H1 (cell line): ENCODE data around the gene ADAM30. TPM values are rescaled to one million over a fixed set of nuclear protein-coding genes. Genes with fewer than 3 reads are reported as not detected.

ENCODE experiments used
- CTCF ChIA-PET: fragments of 300-600 bp; sonication (Branson Sonifier 250); formaldehyde crosslinking; loops from one replicate; lab custom pipeline; 2021; ENCODE audit not compliant: partially characterized antibody; lab: Charles Lee
- POLR2A ChIA-PET: fragments of 300-600 bp; sonication (Branson Sonifier 250); formaldehyde crosslinking; loops from one replicate; lab custom pipeline; 2021; ENCODE audit warnings: inconsistent platforms; ENCODE audit not compliant: partially characterized antibody; lab: Charles Lee
- DNase-seq, 2 experiments: peaks; one replicate each; pipeline versions ENCODE4 v3.0.0 to v3.0.0-alpha.2; 2010 to 2022; ENCODE audit warnings: low spot score in 2 of 2, low read depth in 1 of 2, mixed read lengths in 1 of 2
- FAIRE-seq: peaks from 2 replicates; lab custom pipeline; 2011; peaks lifted over from hg19 to GRCh38; lab: Jason Lieb, UNC
- H2AFZ ChIP-seq: 2 replicates; pipeline ENCODE4 v1.8.1; 2012; ENCODE audit warnings: low read length, inconsistent platforms
- H2AK5ac ChIP-seq: 2 replicates; pipeline ENCODE4 v1.6.1; 2013; ENCODE audit warnings: low read depth, low read length
- H2BK120ac ChIP-seq: replicated peaks from 2 replicates; pipeline ENCODE3; 2013; ENCODE audit warnings: low read depth, low read length, inconsistent platforms
- H2BK12ac ChIP-seq: 2 replicates; pipeline ENCODE4 v1.6.1; 2013; ENCODE audit warnings: low read depth, low read length
- H2BK15ac ChIP-seq: 2 replicates; pipeline ENCODE4 v1.6.1; 2013; ENCODE audit warnings: low read length
- H2BK20ac ChIP-seq: 2 replicates; pipeline ENCODE4 v1.6.1; 2013; ENCODE audit warnings: low read length
- H2BK5ac ChIP-seq: 2 replicates; pipeline ENCODE4 v1.6.1; 2013; ENCODE audit warnings: low read depth, low read length
- H3K14ac ChIP-seq: 2 replicates; pipeline ENCODE4 v1.6.1; 2013; ENCODE audit warnings: inconsistent platforms; ENCODE audit not compliant: insufficient read length
- H3K18ac ChIP-seq: 2 replicates; pipeline ENCODE4 v1.6.1; 2013; ENCODE audit warnings: low read length; ENCODE audit errors: extremely low read depth
- H3K23ac ChIP-seq: 2 replicates; pipeline ENCODE4 v1.6.1; 2013; ENCODE audit warnings: inconsistent platforms; ENCODE audit not compliant: insufficient read length
- H3K23me2 ChIP-seq: 2 replicates; pipeline ENCODE4 v1.6.1; 2013; ENCODE audit warnings: low read depth, low read length
- H3K27ac ChIP-seq: 2 replicates; pipeline ENCODE4 v1.6.1; 2011; ENCODE audit warnings: low read depth, low read length, inconsistent platforms
- H3K27me3 ChIP-seq, 4 experiments: replicated peaks in 1 of 4; 1 replicate in 1 of 4; 2 replicates in 3 of 4; pipeline versions ENCODE4 v1.6.1 to v1.8.1; 2011 to 2013; ENCODE audit warnings: low read length in 3 of 4, mild to moderate bottlenecking in 3 of 4, inconsistent platforms in 2 of 4, mixed read lengths in 2 of 4, moderate library complexity in 1 of 4; ENCODE audit not compliant: control insufficient read depth in 3 of 4, insufficient read depth in 3 of 4; ENCODE audit errors: extremely low read depth in 1 of 4
- H3K36me3 ChIP-seq, 4 experiments: 2 replicates each; pipeline versions ENCODE4 v1.6.1 to v1.8.1; 2011 to 2013; ENCODE audit warnings: mild to moderate bottlenecking in 4 of 4, low read length in 3 of 4, moderate library complexity in 2 of 4, control low read depth in 1 of 4, inconsistent platforms in 1 of 4; ENCODE audit not compliant: insufficient read depth in 4 of 4, control insufficient read depth in 2 of 4
- H3K4ac ChIP-seq: replicated peaks from 2 replicates; pipeline ENCODE3; 2013; ENCODE audit warnings: low read length, low read depth, mixed read lengths, inconsistent platforms; ENCODE audit not compliant: insufficient read length
- H3K4me1 ChIP-seq, 4 experiments: replicated peaks in 1 of 4; 1 replicate in 1 of 4; 2 replicates in 3 of 4; pipeline versions ENCODE4 v1.6.1 to v1.8.1; 2011 to 2013; ENCODE audit warnings: low read length in 3 of 4, inconsistent platforms in 2 of 4, mixed read lengths in 1 of 4; ENCODE audit not compliant: insufficient read depth in 4 of 4, control insufficient read depth in 3 of 4
- H3K4me2 ChIP-seq, 2 experiments: 2 replicates each; pipeline versions ENCODE4 v1.6.1 to v1.8.1; 2011 to 2013; ENCODE audit warnings: low read depth in 2 of 2, low read length in 2 of 2, control low read depth in 1 of 2, inconsistent platforms in 1 of 2, mild to moderate bottlenecking in 1 of 2; ENCODE audit not compliant: insufficient read depth in 1 of 2
- H3K4me3 ChIP-seq, 4 experiments: fragments of 200-600, 300-600 bp in 1 of 4; sonication (generic), shearing (Covaris generic), sonication (Bioruptor Twin) in 1 of 4; 2 replicates each; pipeline versions ENCODE4 v1.5.1 to v1.8.1; 2011 to 2016; ENCODE audit warnings: low read length in 4 of 4, low read depth in 3 of 4, control low read depth in 2 of 4, inconsistent platforms in 2 of 4, mild to moderate bottlenecking in 2 of 4, mixed read lengths in 1 of 4, moderate library complexity in 1 of 4; ENCODE audit not compliant: insufficient read depth in 2 of 4; ENCODE audit errors: extremely low read depth in 1 of 4
- H3K56ac ChIP-seq: replicated peaks from 2 replicates; pipeline ENCODE3; 2013; ENCODE audit warnings: low read depth, mild to moderate bottlenecking, mixed read lengths, low read length, inconsistent platforms; ENCODE audit not compliant: insufficient read length
- H3K79me1 ChIP-seq: 2 replicates; pipeline ENCODE4 v1.6.1; 2013; ENCODE audit warnings: low read depth, low read length, control low read depth
- H3K79me2 ChIP-seq, 2 experiments: 2 replicates each; pipeline versions ENCODE4 v1.6.1 to v1.8.1; 2012 to 2013; ENCODE audit warnings: low read length in 2 of 2, mild to moderate bottlenecking in 2 of 2, inconsistent platforms in 1 of 2; ENCODE audit not compliant: insufficient read depth in 2 of 2, control insufficient read depth in 1 of 2
- H3K9ac ChIP-seq, 4 experiments: replicated peaks in 1 of 4; 1 replicate in 1 of 4; 2 replicates in 3 of 4; pipeline versions ENCODE4 v1.6.1 to v1.8.1; 2011 to 2013; ENCODE audit warnings: low read depth in 3 of 4, low read length in 3 of 4, control low read depth in 2 of 4, mild to moderate bottlenecking in 2 of 4, moderate library complexity in 2 of 4, inconsistent platforms in 1 of 4; ENCODE audit errors: extremely low read depth in 1 of 4
- H3K9me3 ChIP-seq, 2 experiments: 2 replicates each; pipeline versions ENCODE4 v1.6.1 to v1.8.1; 2012 to 2013; ENCODE audit warnings: mild to moderate bottlenecking in 2 of 2, moderate library complexity in 2 of 2, control low read depth in 1 of 2, inconsistent platforms in 1 of 2, low read depth in 1 of 2, low read length in 1 of 2, mixed read lengths in 1 of 2; ENCODE audit not compliant: insufficient read depth in 2 of 2
- H4K20me1 ChIP-seq, 2 experiments: replicated peaks in 1 of 2; 2 replicates each; pipeline versions ENCODE3 to v1.8.1; 2011 to 2013; ENCODE audit warnings: inconsistent platforms in 2 of 2, low read length in 2 of 2, mild to moderate bottlenecking in 1 of 2; ENCODE audit not compliant: insufficient read depth in 2 of 2, control insufficient read depth in 1 of 2
- H4K5ac ChIP-seq: 2 replicates; pipeline ENCODE4 v1.6.1; 2013; ENCODE audit warnings: low read length, low read depth, mixed read lengths, inconsistent platforms; ENCODE audit not compliant: insufficient read length
- H4K8ac ChIP-seq: 2 replicates; pipeline ENCODE4 v1.8.0; 2013; ENCODE audit warnings: mild to moderate bottlenecking, moderate library complexity, low read length, inconsistent platforms; ENCODE audit not compliant: insufficient read depth; ENCODE audit errors: extremely low read depth
- H4K91ac ChIP-seq: replicated peaks from 2 replicates; pipeline ENCODE3; 2013; ENCODE audit warnings: low read length, mixed read lengths, inconsistent platforms; ENCODE audit not compliant: insufficient read length
- RFX5 ChIP-seq: IDR thresholded peaks from 2 replicates; pipeline ENCODE4 v1.6.1; 2011; ENCODE audit warnings: low read depth, low read length, improper control_type of control experiment, borderline replicate concordance
- SIX5 ChIP-seq: IDR thresholded peaks from 2 replicates; pipeline ENCODE4 v1.6.1; 2011; ENCODE audit warnings: mild to moderate bottlenecking, low read depth, low read length
- TAF1 ChIP-seq: IDR thresholded peaks from 2 replicates; pipeline ENCODE4 v1.6.1; 2011; ENCODE audit warnings: mild to moderate bottlenecking, low read depth, low read length
- TBP ChIP-seq: IDR thresholded peaks from 2 replicates; pipeline ENCODE4 v1.6.1; 2011; ENCODE audit warnings: low read depth, low read length, improper control_type of control experiment
- WGBS, 2 experiments: shearing (Covaris generic) in 1 of 2; methylation state at CpG; one replicate each; pipeline versions ENCODE4 v1.1.6 to v1.1.7; 2013 to 2015; ENCODE audit warnings: low lambda C conversion rate in 2 of 2, mixed read lengths in 2 of 2, inconsistent platforms in 1 of 2, low coverage in 1 of 2, missing lambda C conversion rate in 1 of 2; ENCODE audit not compliant: insufficient replicate concordance in 2 of 2, insufficient coverage in 1 of 2, insufficient read length in 1 of 2; ENCODE audit errors: extremely low coverage in 1 of 2, missing lambda C conversion rate in 1 of 2; 5-methylcytosine and 5-hydroxymethylcytosine counted together
- polyA plus RNA-seq, 7 experiments: library from polyadenylated mRNA; depleted of rRNA in 3 of 7; stranded (reverse) in 5 of 7; unstranded in 2 of 7; fragments of >200 nt in 5 of 7; fragments of 200-250 nt in 2 of 7; gene quantifications; 1 replicate in 5 of 7; 2 replicates in 1 of 7; 4 replicates in 1 of 7; pipeline versions ENCODE4 v1.2.1 to v1.2.3, GENCODE V29; 2011 to 2013; ENCODE audit warnings: missing spikeins in 2 of 7, mixed read lengths in 2 of 7
- total RNA-seq: library from RNA; stranded (reverse); fragmentation: NEBNext Ultra II Directional; extraction: Animal tissue kit (Norgen Biotek cat#: 25700); gene quantifications from 2 replicates; pipeline ENCODE4 v1.2.1, GENCODE V29; 2021

Gene ADAM30
- total and polyA plus RNA-seq, 2 of the 8 experiments (the other 6 are each of a cell fraction or from before 2014, with no cell fraction given): not detected

DNA sequence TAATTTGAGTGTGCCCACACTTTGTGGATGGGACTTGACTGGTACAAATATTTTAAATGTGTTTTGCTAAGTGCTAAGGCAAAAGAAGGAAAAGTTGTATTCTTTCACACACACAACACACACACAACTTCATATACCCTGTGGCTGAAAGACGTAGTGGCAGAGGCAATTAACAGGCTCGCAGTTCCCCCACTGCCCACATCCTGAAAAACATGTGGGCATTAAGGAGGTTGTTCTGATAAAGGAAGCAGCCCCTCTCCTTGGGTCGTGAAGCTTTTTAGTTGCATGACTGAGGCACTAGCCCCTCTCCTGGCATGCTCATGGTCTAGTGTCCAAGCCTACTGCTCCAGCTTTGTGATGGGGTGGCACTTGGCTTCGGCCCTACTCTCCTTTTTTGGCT, 14.3 kb upstream of the ADAM30 start:
- Histone ChIP-seq H3K36me3 (peaks cover under 1 to 7% (median 4%) of the 10 kb centered on the region in 4 experiments; a peak in 4 of 8 replicates), H3K27ac (no peak overlapping the region), H3K4me2 (no peak overlapping the region), H3K9ac (no peak overlapping the region), H2BK15ac (no peak overlapping the region), H3K27me3 (no peaks in the 10 kb centered on the region; a peak in 1 of 7 replicates), H4K20me1 (no peaks in the 10 kb centered on the region), H2AFZ (no peak overlapping the region), H3K14ac (no peak overlapping the region), H3K56ac (no peak overlapping the region), H2BK12ac (no peak overlapping the region), H2BK20ac (no peak overlapping the region), H3K9me3 (no peaks in the 10 kb centered on the region), H4K8ac (no peak overlapping the region), H2BK120ac (no peak overlapping the region), H2AK5ac (no peak overlapping the region), H3K18ac (no peak overlapping the region), H3K23me2 (no peaks in the 10 kb centered on the region), H3K4me1 (peaks cover 0 to 4% (median 0%) of the 10 kb centered on the region in 4 experiments; a peak in 1 of 7 replicates), H3K4me3 (no peak overlapping the region), H4K5ac (no peak overlapping the region), H2BK5ac (no peak overlapping the region), H3K79me2 (no peaks in the 10 kb centered on the region), H3K79me1 (no peaks in the 10 kb centered on the region), H3K4ac (no peak overlapping the region), H3K23ac (no peak overlapping the region), H4K91ac (no peak overlapping the region)
- WGBS, 2 experiments: 82% methylated on average over 4 of the region's 4 CpGs; no CpG with 5 or more reads in 1 of the 2 experiments
- ChIA-PET CTCF (interaction anchor here (0.6 to 2.0 kb wide), 5 partner anchors 14 to 366 kb away, joined by 3 to 11 read pairs (median 3); partner anchors contain the start of gene ADAM30), POLR2A (no interaction called here)
- no peak for DNase-seq
- no peak for FAIRE-seq
- no peak for TF ChIP-seq RFX5
- TF ChIP-seq TBP: no peak
- no peak for TF ChIP-seq SIX5
- TF ChIP-seq TAF1: no peak
